Small intestine (tissue), 16 donors: Measurements from ENCODE around the gene POSTN. TPM values are rescaled to one million over a fixed set of nuclear protein-coding genes. Genes with fewer than 3 reads are reported as not detected.

Source experiments
- DNase-seq, 2 donors: peaks; one replicate each; pipeline versions ENCODE4 v3.0.0 to v3.0.0-alpha.2; 2013
- FAIRE-seq: peaks from 2 replicates; lab custom pipeline; 2012; peaks lifted over from hg19 to GRCh38; lab: Jason Lieb, UNC
- H3K27ac ChIP-seq, 3 donors: one replicate each; pipeline ENCODE4 v1.5.1; 2013; ENCODE audit warnings: low read length in 2 of 3, mild to moderate bottlenecking in 2 of 3, control low read depth in 1 of 3, inconsistent platforms in 1 of 3, low read depth in 1 of 3, moderate library complexity in 1 of 3
- H3K27me3 ChIP-seq, 3 donors: one replicate each; pipeline ENCODE4 v1.6.1; 2013; ENCODE audit warnings: low read length in 3 of 3, inconsistent platforms in 1 of 3; ENCODE audit not compliant: control insufficient read depth in 3 of 3, insufficient read depth in 3 of 3
- H3K36me3 ChIP-seq, 3 donors: one replicate each; pipeline ENCODE4 v1.6.1; 2013; ENCODE audit warnings: low read length in 3 of 3, inconsistent platforms in 1 of 3, low read depth in 1 of 3, mild to moderate bottlenecking in 1 of 3, moderate library complexity in 1 of 3; ENCODE audit not compliant: control insufficient read depth in 3 of 3, insufficient read depth in 2 of 3
- H3K4me1 ChIP-seq, 3 donors: one replicate each; pipeline ENCODE4 v1.6.1; 2013; ENCODE audit warnings: low read length in 2 of 3, inconsistent platforms in 1 of 3, low read depth in 1 of 3, mild to moderate bottlenecking in 1 of 3, moderate library complexity in 1 of 3; ENCODE audit not compliant: control insufficient read depth in 3 of 3, insufficient read depth in 2 of 3
- H3K4me3 ChIP-seq, 3 donors: one replicate each; pipeline ENCODE4 v1.5.1; 2013; ENCODE audit warnings: low read length in 3 of 3, control low read depth in 1 of 3, inconsistent platforms in 1 of 3, low read depth in 1 of 3, mild to moderate bottlenecking in 1 of 3, moderate library complexity in 1 of 3
- H3K9me3 ChIP-seq, 2 donors: one replicate each; pipeline ENCODE4 v1.6.1; 2013; ENCODE audit warnings: low read depth in 1 of 2, low read length in 1 of 2; ENCODE audit not compliant: control insufficient read depth in 2 of 2, insufficient read depth in 1 of 2
- WGBS, 3 donors: extraction: QIAGEN DNeasy Blood & Tissue Kit; methylation state at CpG; one replicate each; pipeline ENCODE4 v1.1.7; 2013; 5-methylcytosine and 5-hydroxymethylcytosine counted together
- long read RNA-seq, 10 donors: transcript quantifications; one replicate each; lab custom pipeline, GENCODE V29; 2026
- polyA plus RNA-seq, 4 donors: library from polyadenylated mRNA; stranded (reverse) in 3 of 4; unstranded in 1 of 4; fragments of 200-250 nt in 3 of 4; fragments of 120-200 nt in 1 of 4; gene quantifications; one replicate each; pipeline versions ENCODE4 v1.2.1 to v1.2.3, GENCODE V29; 2013
- donor health status: healthy with polysubstance abuse.
- donor health status: control.
- donor health status: control.
- donor health status: Bipolar disorder and iron deficiency.
- donor health status: healthy.

Gene POSTN
- 10 to 100 TPM in 2 of 4 donors, under 1 TPM in 2; 0.45 to 50.9 (median 7.5) TPM for polyA plus RNA-seq
- long read RNA-seq, donor 1 = 0 reads
- long read RNA-seq, donor 2, partial matches to known transcripts = 0 of 1 reads
- long read RNA-seq, donor 2, other reads (novel, unspliced or antisense) = 0 of 1 reads
- long read RNA-seq, donor 3, partial matches to known transcripts = 5 of 11 reads
- long read RNA-seq, donor 3, other reads (novel, unspliced or antisense) = 0 of 11 reads
- long read RNA-seq, donor 4, partial matches to known transcripts = 0 of 2 reads
- long read RNA-seq, donor 4, other reads (novel, unspliced or antisense) = 0 of 2 reads
- long read RNA-seq, donor 5, partial matches to known transcripts = 7 of 9 reads
- long read RNA-seq, donor 5, other reads (novel, unspliced or antisense) = 0 of 9 reads
- long read RNA-seq, donor 6, partial matches to known transcripts = 0 of 3 reads
- long read RNA-seq, donor 6, other reads (novel, unspliced or antisense) = 0 of 3 reads
- long read RNA-seq, donor 7 = 0 reads
- long read RNA-seq, donor 8, transcript POSTN-203 (23 exons, 3,373 nt) = major isoform, 9 of 31 reads
- long read RNA-seq, donor 8, transcript POSTN-209 (21 exons, 3,214 nt) = minor isoform, 6 of 31 reads
- long read RNA-seq, donor 8, transcript POSTN-202 (22 exons, 3,196 nt) = minor isoform, 6 of 31 reads
- long read RNA-seq, donor 8, transcript POSTN-207 (2 exons, 1,159 nt) = minor isoform, 5 of 31 reads
- long read RNA-seq, donor 8, partial matches to known transcripts = 0 of 31 reads
- long read RNA-seq, donor 8, other reads (novel, unspliced or antisense) = 0 of 31 reads
- long read RNA-seq, donor 9, partial matches to known transcripts = 0 of 6 reads
- long read RNA-seq, donor 9, other reads (novel, unspliced or antisense) = 0 of 6 reads
- long read RNA-seq, donor 10, transcript POSTN-204 (22 exons, 3,210 nt) = minor isoform, 8 of 379 reads
- long read RNA-seq, donor 10, transcript POSTN-202 (22 exons, 3,196 nt) = minor isoform, 12 of 379 reads
- long read RNA-seq, donor 10, transcript POSTN-207 (2 exons, 1,159 nt) = minor isoform, 10 of 379 reads
- long read RNA-seq, donor 10, transcript POSTN-209 (21 exons, 3,214 nt) = major isoform, 32 of 379 reads
- long read RNA-seq, donor 10, partial matches to known transcripts = 299 of 379 reads
- long read RNA-seq, donor 10, other reads (novel, unspliced or antisense) = 6 of 379 reads

GRCh38 chr13:37598597-37598996, at the start of gene POSTN:
Gene POSTN, minus strand, starts transcription at chr13:37598768. Its CDS starts 42 bp downstream, at chr13:37598726.
- no peak for DNase-seq
- no peaks in the 10 kb centered on the region for H3K4me1 ChIP-seq
- FAIRE-seq = no peak
- peak within 1 kb of the TSS in 1 of 3 donors; percentile 13 for H3K4me3 ChIP-seq
- no peak within 1 kb of the TSS for H3K27ac ChIP-seq
- no peaks in the 10 kb centered on the region for H3K27me3 ChIP-seq
- WGBS, 3 donors = 29 to 51% (median 37%) methylated on average over 6 of the region's 6 CpGs
- H3K36me3 ChIP-seq = no peaks in the 10 kb centered on the region
- no peaks in the 10 kb centered on the region for H3K9me3 ChIP-seq

- Histone ChIP-seq H3K27me3 (no peaks in the 10 kb centered on the region), H3K4me3 (no peak overlapping the region), H3K9me3 (no peaks in the 10 kb centered on the region), H3K27ac (no peak overlapping the region), H3K36me3 (no peaks in the 10 kb centered on the region), H3K4me1 (no peaks in the 10 kb centered on the region)
- DNase-seq (peak in 1 of 2 donors; percentile 1), FAIRE-seq (no peak)
- 11 to 36% (median 14%) methylated on average over 5 of the region's 5 CpGs for WGBS, 3 donors
Measured at GRCh38 chr13:37647031-37647650, 48.6 kb upstream of the POSTN start.

- H3K27ac ChIP-seq = no peak overlapping the region
- H3K27me3 ChIP-seq = no peaks in the 10 kb centered on the region
- no peaks in the 10 kb centered on the region for H3K9me3 ChIP-seq
- DNase-seq (no peak), FAIRE-seq (no peak)
- H3K4me1 ChIP-seq = no peaks in the 10 kb centered on the region
- H3K36me3 ChIP-seq = no peaks in the 10 kb centered on the region
- whole genome bisulfite sequencing, 3 donors = 19 to 46% (median 30%) methylated on average over 3 of the region's 3 CpGs
- H3K4me3 ChIP-seq = no peak overlapping the region
Measured at GRCh38 chr13:37646531-37646930, 48.0 kb upstream of the POSTN start.

- Histone ChIP-seq H3K4me3 (no peak overlapping the region), H3K9me3 (no peaks in the 10 kb centered on the region), H3K36me3 (no peaks in the 10 kb centered on the region), H3K27me3 (no peaks in the 10 kb centered on the region), H3K4me1 (no peaks in the 10 kb centered on the region), H3K27ac (no peak overlapping the region)
- FAIRE-seq = no peak
- 46 to 66% (median 61%) methylated on average over 7 of the region's 7 CpGs for WGBS, 3 donors
- no peak for DNase-seq
Measured at GRCh38 chr13:37645181-37645740, 46.7 kb upstream of the POSTN start.

- WGBS, 3 donors = 91 to 98% (median 97%) methylated on average over 2 of the region's 2 CpGs
- H3K4me3 ChIP-seq = no peak overlapping the region
- H3K27ac ChIP-seq = no peak overlapping the region
- no peaks in the 10 kb centered on the region for H3K9me3 ChIP-seq
- no peaks in the 10 kb centered on the region for H3K36me3 ChIP-seq
- H3K4me1 ChIP-seq = no peaks in the 10 kb centered on the region
- no peaks in the 10 kb centered on the region for H3K27me3 ChIP-seq
- no peak for FAIRE-seq
- no peak for DNase-seq
Measured at GRCh38 chr13:37641391-37641790, 42.8 kb upstream of the POSTN start.

- H3K4me1 ChIP-seq = no peaks in the 10 kb centered on the region
- peak in 1 of 2 donors; percentile 2 for DNase-seq
- no peaks in the 10 kb centered on the region for H3K27me3 ChIP-seq
- H3K36me3 ChIP-seq = no peaks in the 10 kb centered on the region
- no peak overlapping the region for H3K27ac ChIP-seq
- WGBS, 3 donors = 13 to 20% (median 19%) methylated on average over 2 of the region's 2 CpGs
- H3K9me3 ChIP-seq = no peaks in the 10 kb centered on the region
- H3K4me3 ChIP-seq = no peak overlapping the region
- FAIRE-seq = no peak
Measured at GRCh38 chr13:37640499-37640898, 41.9 kb upstream of the POSTN start.

GRCh38 chr13:37636701-37637100, 38.1 kb upstream of the POSTN start:
- Histone ChIP-seq H3K4me3 (no peak overlapping the region), H3K27ac (no peak overlapping the region), H3K36me3 (no peaks in the 10 kb centered on the region), H3K4me1 (no peaks in the 10 kb centered on the region), H3K27me3 (no peaks in the 10 kb centered on the region), H3K9me3 (no peaks in the 10 kb centered on the region)
- FAIRE-seq (no peak), DNase-seq (no peak)
- 67 to 79% (median 70%) methylated on average over 8 of the region's 8 CpGs for WGBS, 3 donors
